ENCODE measurements around the gene OR5K4. TPM values are rescaled to one million over a fixed set of nuclear protein-coding genes. Genes with fewer than 3 reads are reported as not detected.

OR5K4 gene, protein sequence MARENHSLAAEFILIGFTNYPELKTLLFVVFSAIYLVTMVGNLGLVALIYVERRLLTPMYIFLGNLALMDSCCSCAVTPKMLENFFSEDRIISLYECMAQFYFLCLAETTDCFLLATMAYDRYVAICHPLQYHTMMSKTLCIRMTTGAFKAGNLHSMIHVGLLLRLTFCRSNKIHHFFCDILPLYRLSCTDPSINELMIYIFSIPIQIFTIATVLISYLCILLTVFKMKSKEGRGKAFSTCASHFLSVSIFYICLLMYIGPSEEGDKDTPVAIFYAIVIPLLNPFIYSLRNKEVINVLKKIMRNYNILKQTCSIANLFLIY
- not detected for total RNA-seq

DNA sequence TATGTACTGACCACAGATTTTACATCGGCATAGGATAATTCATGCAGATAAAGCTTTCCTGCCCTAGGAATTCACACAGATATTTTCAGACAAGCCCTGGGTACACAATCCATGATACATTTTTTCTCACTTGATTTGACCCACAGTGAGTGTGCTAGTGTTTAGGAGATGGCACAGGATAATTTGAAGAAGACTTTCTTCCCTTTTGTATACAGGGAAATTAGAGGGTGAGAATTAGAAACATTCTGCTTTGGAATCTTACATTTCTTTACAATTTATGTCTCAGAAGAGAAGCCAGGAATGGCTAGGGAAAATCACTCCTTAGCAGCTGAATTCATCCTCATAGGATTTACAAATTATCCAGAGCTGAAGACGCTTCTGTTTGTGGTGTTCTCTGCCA lies at the start of gene OR5K4:
OR5K4 (plus strand) TSS at position 301 of the 400 bp plus-strand sequence; CDS start at position 301, 0 bp downstream.
- H3K27me3 ChIP-seq = no peaks in the 10 kb centered on the region
- no peak for TF ChIP-seq POLR2A (IDR thresholded peaks at IDR 0.05)
- TF ChIP-seq, protein P1, sequence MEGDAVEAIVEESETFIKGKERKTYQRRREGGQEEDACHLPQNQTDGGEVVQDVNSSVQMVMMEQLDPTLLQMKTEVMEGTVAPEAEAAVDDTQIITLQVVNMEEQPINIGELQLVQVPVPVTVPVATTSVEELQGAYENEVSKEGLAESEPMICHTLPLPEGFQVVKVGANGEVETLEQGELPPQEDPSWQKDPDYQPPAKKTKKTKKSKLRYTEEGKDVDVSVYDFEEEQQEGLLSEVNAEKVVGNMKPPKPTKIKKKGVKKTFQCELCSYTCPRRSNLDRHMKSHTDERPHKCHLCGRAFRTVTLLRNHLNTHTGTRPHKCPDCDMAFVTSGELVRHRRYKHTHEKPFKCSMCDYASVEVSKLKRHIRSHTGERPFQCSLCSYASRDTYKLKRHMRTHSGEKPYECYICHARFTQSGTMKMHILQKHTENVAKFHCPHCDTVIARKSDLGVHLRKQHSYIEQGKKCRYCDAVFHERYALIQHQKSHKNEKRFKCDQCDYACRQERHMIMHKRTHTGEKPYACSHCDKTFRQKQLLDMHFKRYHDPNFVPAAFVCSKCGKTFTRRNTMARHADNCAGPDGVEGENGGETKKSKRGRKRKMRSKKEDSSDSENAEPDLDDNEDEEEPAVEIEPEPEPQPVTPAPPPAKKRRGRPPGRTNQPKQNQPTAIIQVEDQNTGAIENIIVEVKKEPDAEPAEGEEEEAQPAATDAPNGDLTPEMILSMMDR (IDR thresholded peaks at IDR 0.05) = no peak
- H3K4me3 ChIP-seq = no peak within 1 kb of the TSS
- no peaks in the 10 kb centered on the region for H3K36me3 ChIP-seq
- no peak for DNase-seq
- no peaks in the 10 kb centered on the region for H3K9me3 ChIP-seq
- H3K27ac ChIP-seq = no peak within 1 kb of the TSS
- no peaks in the 10 kb centered on the region for H3K4me1 ChIP-seq
- intact Hi-C loops (cut with DNase I; ENCODE audit: low total_unique reads) = no loop called here

DNA sequence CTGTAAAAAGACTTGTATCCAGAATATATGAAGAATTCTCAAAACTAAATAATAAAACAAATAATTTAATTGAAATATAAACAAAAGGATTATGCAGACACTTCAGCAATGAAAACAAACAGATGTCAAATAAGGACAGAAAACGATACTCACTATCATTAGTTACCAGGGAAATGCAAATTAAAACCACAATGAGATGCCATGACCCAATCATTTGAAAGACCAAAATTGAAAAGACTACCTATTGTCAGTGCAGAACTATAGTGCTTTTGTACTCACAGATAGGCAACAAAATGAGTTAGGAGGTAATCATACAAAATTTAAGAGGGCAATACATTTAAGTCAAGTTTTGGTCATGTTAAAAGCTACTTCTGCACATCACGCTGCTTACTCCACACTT lies 31.6 kb upstream of the OR5K4 start:
- Histone ChIP-seq H3K4me3 (no peak overlapping the region), H3K9me3 (no peaks in the 10 kb centered on the region), H3K36me3 (no peaks in the 10 kb centered on the region), H3K4me1 (no peaks in the 10 kb centered on the region), H3K27ac (no peak overlapping the region), H3K27me3 (no peaks in the 10 kb centered on the region)
- no peak for DNase-seq
- TF ChIP-seq POLR2A (IDR thresholded peaks at IDR 0.05) = no peak
- TF ChIP-seq, protein P1 (IDR thresholded peaks at IDR 0.05) = no peak
- intact Hi-C loops (cut with DNase I; ENCODE audit: low total_unique reads) = no loop called here

DNA sequence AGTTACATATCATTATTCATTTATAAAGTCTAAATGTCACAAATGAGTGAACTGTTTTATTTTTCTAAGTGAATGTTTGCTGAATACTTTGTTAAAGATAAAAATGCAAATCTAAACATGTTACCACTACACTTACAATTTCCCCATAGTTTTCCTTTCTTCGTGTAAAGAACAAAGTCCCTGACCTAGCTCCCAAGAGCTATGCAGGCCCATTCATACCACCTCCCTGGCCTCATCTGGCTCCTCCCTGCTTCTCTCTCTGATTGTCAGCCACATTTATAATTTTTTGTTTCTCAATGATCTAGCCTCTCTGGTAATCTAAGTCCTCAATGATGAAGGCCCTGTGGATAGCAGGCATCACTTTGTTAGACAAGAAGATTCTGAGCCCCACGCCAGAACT lies 31.0 kb upstream of the OR5K4 start:
- intact Hi-C loops (cut with DNase I; ENCODE audit: low total_unique reads) = no loop called here
- DNase-seq = no peak
- Histone ChIP-seq H3K27ac (no peak overlapping the region), H3K9me3 (no peaks in the 10 kb centered on the region), H3K4me1 (no peaks in the 10 kb centered on the region), H3K27me3 (no peaks in the 10 kb centered on the region), H3K36me3 (no peaks in the 10 kb centered on the region), H3K4me3 (no peak overlapping the region)
- TF ChIP-seq, protein P1 (IDR thresholded peaks at IDR 0.05) = no peak
- TF ChIP-seq POLR2A (IDR thresholded peaks at IDR 0.05) = no peak

DNA sequence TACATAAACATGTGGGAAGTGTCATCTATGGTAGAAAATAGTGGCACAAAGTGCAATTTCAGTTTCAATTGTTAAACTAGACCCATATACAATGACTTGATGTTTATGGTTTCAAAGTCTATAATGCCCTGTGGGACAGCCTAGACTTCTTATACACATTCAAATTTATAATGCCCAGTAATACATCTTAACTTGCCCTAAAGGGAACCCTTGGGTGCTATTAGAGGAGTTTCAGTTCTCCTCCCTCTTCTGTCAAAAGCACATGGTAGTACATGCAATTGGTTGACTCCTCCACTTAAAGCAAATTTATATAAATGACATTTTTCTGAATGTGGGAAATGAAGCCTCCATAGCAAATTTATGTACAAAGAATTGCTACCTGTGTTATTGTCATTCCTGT lies 30.2 kb upstream of the OR5K4 start:
- Histone ChIP-seq H3K9me3 (no peaks in the 10 kb centered on the region), H3K36me3 (no peaks in the 10 kb centered on the region), H3K4me1 (no peaks in the 10 kb centered on the region), H3K27ac (no peak overlapping the region), H3K27me3 (no peaks in the 10 kb centered on the region), H3K4me3 (no peak overlapping the region)
- no peak for DNase-seq
- intact Hi-C loops (cut with DNase I; ENCODE audit: low total_unique reads) = no loop called here
- TF ChIP-seq POLR2A (IDR thresholded peaks at IDR 0.05) = no peak
- TF ChIP-seq, protein P1 (IDR thresholded peaks at IDR 0.05) = no peak

DNA sequence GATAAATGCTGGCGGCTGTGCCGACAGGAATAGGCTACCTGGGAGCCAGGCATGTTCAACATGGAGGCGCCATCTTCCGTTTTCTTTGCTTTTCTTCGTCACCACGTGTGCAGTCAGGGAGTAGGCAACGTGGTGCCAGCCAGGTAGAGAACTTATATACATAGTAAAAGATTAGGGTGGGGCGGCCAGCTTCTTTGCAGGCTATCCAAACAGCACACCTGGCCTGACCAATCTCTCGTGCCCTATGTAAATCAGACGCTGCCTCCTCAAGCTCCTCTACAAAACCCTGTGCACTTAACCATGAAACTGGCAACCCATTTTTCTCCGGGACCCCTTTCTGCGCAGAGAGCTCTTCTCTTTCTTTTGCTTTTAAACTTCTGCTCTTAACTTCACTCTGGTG lies 28.6 kb upstream of the OR5K4 start:
- DNase-seq = no peak
- Histone ChIP-seq H3K27ac (no peak overlapping the region), H3K4me3 (no peak overlapping the region), H3K9me3 (no peaks in the 10 kb centered on the region), H3K36me3 (no peaks in the 10 kb centered on the region), H3K27me3 (no peaks in the 10 kb centered on the region), H3K4me1 (no peaks in the 10 kb centered on the region)
- TF ChIP-seq POLR2A (IDR thresholded peaks at IDR 0.05) = no peak
- TF ChIP-seq, protein P1 (IDR thresholded peaks at IDR 0.05) = no peak
- intact Hi-C loops (cut with DNase I; ENCODE audit: low total_unique reads) = no loop called here
